HG02798 (cell line): ENCODE measurements around the gene HOXD12.

Experiments used
- ATAC-seq: cut with Tn5 transposase; IDR thresholded peaks from one replicate; pipeline ENCODE4 v1.9.1; 2021; ENCODE audit warnings: mild to moderate bottlenecking; ENCODE audit not compliant: unreplicated experiment, poor library complexity

Gene HOXD12, protein sequence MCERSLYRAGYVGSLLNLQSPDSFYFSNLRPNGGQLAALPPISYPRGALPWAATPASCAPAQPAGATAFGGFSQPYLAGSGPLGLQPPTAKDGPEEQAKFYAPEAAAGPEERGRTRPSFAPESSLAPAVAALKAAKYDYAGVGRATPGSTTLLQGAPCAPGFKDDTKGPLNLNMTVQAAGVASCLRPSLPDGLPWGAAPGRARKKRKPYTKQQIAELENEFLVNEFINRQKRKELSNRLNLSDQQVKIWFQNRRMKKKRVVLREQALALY

DNA sequence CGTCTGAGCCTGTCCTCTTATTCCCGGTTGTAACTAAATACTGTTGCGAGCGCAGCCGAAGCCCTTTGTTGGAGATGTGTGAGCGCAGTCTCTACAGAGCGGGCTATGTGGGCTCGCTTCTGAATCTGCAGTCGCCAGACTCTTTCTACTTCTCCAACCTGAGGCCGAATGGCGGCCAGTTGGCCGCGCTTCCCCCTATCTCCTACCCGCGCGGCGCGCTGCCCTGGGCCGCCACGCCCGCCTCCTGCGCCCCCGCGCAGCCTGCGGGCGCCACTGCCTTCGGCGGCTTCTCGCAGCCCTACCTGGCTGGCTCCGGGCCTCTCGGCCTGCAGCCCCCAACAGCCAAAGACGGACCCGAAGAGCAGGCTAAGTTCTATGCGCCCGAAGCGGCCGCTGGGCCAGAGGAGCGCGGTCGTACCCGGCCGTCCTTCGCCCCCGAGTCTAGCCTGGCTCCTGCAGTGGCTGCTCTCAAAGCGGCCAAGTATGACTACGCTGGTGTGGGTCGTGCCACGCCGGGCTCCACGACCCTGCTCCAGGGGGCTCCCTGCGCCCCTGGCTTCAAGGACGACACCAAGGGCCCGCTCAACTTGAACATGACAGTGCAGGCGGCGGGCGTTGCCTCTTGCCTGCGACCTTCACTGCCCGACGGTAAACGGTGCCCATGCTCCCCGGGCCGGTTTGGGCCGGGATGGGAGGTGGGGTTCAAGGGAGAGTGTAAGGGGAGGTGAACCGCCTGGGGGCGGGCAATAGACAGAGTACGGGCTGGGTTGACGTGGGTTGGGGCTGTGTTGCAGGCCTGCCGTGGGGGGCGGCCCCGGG, at the start of gene HOXD12:
TSS of gene HOXD12 (plus strand) at position 68 of the 819 bp plus-strand sequence. CDS start at position 75, 7 bp downstream.
- no peak for ATAC-seq

- no peak for ATAC-seq
Observed at GRCh38 chr2:176056406-176056805, 43.2 kb upstream of the HOXD12 start.

DNA sequence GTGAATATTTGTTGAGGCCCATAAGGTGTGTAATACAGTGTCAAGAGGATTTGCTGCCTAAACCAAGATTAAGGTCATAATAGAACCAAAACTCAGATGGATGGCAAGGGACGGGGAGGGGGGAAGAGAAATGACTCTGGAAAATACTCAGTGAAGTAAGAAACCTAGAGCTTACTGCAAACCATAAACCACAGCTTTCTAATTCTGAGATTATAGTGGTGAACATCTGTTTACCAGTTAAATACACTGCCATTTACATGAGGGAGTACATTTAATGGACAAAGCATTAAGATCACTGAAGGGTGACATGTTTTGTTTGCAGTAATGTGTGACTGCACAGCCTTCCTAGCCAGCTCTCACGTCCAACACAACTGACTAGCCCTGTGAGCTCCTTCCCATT, 35.6 kb upstream of the HOXD12 start:
- no peak for ATAC-seq

- ATAC-seq, result no peak
Observed at GRCh38 chr2:176066645-176067588, 32.7 kb upstream of the HOXD12 start.

DNA sequence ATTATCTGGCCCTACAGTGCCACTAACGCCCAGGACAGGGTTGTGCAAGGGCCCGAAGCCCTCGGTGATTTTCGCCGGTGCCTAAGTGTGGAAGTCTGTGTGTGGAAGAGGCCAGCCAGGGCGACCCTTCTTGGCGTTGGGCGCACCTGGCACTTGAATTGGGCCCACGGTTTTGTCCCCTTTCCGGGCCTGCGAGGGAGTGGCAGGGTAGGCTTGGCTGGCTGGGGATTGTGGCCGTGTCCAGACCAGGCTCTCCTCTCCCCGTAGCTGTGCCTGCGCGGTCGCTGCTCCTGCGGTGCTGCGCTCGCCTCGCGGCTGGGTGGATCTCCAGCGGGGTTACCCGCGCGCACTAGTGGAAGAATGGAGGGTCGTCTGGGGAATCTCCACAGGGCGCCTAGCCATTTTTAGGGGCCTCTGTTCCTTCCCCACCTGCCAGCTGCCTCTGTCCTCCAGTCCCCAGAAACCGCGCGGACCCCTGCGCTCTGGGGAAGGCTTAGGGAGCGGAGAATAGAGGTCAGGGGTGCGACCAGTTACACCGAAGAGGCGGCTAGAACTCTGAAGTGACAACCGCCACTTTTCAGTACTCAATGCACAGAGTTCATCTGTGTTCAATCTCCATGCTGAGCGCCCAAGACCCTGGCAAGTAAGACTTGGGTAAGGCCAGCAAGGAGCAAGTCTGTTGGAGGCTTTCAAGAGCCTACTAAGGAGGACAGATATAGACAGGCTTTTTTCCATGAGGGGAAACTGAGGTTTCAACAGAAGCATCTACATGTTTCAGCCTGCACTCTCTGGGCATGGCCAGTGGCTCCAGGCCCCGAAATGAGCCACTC, 31.8 kb upstream of the HOXD12 start:
- no peak for ATAC-seq

DNA sequence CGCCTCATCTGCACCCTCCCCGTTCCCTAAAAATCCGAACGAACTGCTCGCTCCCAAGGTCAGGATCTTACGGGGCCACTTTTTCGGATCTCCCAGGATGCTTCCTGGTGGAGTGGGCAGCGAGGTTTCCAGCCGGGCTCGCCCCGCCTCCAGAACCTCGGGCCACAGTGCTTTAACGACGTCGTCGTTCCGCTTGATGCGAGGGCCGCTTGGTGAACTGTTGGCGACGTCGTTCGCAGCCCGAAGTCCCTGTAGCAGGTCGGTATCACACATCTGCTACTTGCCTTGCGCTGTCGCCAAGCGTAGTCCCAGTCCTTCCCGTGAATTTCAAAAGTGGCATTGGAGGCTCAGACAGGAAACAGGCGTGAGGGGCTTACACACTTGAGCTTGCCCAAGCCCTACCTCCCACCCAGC, 31.2 kb upstream of the HOXD12 start:
- ATAC-seq, result no peak

DNA sequence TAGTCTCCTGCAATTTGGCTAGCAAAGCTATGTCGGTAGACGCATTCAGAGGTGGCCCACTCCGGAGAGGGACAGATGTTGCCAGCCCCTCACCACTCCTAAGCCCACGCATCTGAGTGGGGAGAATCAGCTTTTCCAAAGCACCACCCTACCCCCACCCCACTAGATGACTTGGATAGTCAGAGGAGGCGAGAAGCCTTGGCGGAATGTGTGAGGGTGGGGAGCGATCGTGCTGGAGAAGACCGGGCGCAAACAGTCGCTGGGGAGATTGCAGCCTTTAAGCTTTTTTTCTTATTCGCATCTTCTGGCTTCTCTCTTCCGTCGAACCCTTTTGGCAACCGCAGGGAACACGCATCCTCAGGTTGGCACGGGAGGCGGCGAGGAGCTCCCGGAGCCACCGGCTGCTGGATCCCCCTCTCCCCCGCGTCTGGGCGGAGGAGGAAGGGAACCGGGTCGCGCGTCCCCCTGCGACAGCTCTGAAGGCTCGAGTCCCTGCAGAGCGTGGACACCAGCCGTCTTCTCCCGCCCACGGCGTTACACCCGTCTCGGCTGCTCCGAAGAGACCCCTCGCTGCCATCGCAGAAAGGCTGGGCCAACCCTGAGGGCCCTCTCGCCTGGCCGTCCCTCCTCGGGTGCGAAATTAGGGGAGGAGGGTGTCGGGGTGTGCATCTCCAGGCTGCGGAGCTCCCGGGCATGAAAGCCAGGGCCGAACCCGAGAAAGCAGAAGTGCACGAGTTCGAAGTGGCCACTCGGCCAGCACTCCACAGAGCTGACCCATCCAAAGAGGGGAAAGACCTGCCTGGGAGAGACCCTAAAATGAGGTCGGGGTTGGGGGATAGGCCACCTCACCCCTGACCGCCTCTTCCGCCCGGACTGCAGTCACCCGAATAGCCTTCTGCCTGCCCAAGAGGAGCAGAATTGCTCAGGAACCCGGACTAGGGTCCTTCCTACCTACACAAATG, 28.0 kb upstream of the HOXD12 start:
- no peak for ATAC-seq

GRCh38 chr2:176072292-176072669, 27.3 kb upstream of the HOXD12 start:
- ATAC-seq, result no peak

DNA sequence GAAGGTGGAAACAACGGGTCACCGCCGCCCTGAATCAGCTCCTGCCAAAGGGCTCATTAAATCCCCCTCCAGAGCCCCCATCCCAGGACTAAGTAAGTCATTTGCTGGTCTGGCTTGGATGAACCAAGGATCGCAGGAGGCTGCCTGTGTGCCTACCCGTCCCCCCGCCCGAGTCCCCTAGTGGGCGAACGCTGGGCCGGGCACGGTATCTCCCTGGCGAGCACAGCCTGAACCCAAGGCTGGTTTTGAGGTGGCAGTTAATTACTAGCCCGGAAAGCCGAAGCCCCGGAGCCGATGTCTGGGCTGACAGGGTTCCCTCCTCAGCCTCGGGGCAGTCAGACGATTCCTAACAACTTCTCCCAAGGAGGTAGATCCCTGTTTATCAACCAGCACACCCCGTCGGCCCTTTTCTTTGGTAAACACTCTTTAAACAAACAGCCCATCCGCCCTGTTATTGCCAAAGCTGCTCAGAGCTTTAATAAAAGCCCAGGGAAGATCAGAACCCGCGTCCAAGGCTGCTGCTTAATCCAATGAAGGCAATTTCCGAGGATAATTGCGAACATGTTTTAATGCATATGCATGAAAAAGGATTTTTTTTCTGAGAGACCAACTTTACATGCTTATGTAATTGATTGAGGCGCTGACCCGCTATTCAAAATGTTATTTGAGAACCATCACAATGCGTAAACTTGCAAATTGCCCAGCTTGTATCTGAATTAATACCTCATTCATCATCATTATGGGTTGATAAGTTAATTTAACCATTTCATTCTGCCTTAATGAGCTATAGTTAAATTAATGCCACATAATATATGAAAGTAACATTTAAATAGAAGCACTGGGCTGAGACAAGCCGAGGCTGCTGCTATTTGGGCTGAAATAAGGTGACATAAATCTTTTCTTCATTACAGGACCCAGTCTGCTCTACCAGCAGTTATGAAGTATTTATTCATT, 26.4 kb upstream of the HOXD12 start:
- no peak for ATAC-seq

DNA sequence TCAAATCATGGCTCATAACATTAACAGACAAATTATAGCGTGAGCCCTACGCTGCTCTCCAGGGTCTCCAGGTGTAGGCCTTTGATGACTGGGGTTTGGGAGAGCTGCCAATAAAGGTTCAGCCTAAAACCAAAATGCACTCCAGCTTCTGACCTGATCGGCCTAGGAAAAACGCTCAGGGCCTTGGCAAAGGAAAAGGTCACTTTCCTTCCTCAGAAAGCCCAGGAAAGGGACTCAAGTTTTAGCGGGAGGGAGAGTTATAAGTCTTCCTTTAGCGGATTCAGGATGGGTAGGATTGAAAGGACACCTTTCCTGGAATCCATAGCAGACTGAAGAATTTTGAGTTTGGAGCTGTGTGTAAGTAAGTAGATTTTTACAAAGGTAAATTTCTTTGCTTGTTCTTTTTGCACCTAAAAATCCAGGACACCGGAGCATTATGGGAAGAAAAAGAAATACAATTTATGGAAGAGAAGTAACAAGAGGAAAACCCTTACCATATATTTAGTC, 24.6 kb upstream of the HOXD12 start:
- ATAC-seq, result no peak

DNA sequence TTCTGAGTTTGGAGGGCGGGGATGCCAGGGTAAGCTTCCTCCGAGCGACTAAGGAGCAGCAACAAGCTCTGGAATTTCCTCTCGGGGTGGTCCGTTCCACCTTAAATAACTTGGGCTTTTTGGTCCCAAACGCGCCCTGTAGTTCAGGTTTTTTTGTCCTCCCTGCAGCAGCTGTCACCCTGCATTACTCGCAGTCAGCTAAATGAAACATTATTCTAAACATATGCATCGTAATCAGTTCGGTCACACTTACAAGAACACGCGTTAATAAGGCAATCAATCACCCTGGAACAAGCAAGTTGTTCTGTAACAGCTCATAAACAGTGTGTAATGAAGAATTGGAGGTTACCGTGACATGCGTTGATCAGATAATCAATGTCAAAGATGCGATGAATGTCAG, 24.1 kb upstream of the HOXD12 start:
- ATAC-seq, result no peak

GRCh38 chr2:176076063-176076462, 23.5 kb upstream of the HOXD12 start:
- no peak for ATAC-seq

DNA sequence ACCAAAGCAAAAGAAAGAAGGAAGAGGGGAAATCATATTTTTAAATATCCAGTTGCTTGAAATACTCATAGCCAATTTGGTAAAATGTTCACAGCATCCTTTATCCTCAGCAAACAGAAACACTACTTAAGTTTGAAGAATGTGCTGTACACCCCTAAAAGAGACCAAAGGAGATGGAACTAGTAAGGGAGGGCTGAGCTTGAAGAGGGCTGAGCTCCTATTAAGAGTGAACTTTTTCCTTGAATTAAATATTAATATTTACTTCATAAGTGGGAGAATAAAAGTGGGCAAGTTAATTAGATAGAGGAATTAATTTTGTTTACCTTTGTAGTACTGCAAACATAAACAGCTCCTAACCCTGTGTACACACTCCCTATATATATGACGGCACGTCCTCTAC, 22.8 kb upstream of the HOXD12 start:
- no peak for ATAC-seq

DNA sequence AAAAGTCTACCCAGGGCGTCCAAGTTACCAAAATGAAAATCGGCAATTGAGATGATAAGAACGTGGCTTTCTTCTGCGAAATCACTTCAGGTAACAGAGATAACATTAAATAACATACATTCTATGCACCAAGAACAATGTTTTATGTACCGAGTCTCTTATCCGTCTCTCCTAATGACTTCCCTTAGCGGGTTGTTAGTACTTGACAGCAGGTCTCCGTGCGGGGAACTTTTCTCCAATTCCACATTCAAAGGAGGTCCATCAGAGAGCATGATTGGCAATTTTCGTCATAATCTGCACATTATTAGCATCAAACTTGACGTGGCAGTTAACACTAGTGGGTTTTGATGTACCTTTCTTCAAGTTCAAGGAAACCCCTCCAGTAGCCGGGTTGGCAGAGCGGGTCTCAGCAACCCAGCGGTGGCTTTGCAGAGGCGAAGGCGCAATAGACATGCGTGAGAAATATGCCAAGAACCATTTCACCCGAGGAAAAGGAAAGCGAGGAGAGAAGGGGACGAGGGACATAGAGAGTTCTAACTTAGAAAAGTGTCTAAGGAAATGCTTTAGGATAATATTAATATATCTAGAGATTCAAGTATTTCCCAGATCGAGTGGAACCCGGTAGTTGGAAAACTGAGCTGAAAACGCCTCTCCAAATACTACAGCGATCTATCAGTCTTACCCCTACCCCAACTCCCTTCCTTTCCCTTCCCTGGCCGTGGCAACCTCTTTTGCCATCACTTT, 20.9 kb upstream of the HOXD12 start:
- no peak for ATAC-seq

- ATAC-seq, result no peak
Observed at GRCh38 chr2:176079285-176079830, 20.2 kb upstream of the HOXD12 start.

- ATAC-seq, result no peak
Observed at GRCh38 chr2:176079831-176080539, 19.6 kb upstream of the HOXD12 start.
